Stomach (tissue), 9 donors: Measurements from ENCODE around the gene GRID2IP. TPM values are rescaled to one million over a fixed set of nuclear protein-coding genes. Genes with fewer than 3 reads are reported as not detected.

Experiments used
- DNase-seq, 2 donors: peaks; one replicate each; pipeline versions ENCODE4 v3.0.0 to v3.0.0-alpha.2; 2013 to 2019
- H3K27ac ChIP-seq, 5 donors: fragments of 200-600 bp in 4 of 5; sonication (generic) in 4 of 5; one replicate each; pipeline ENCODE4 v1.5.1; 2013 to 2019; ENCODE audit warnings: mild to moderate bottlenecking in 1 of 5, moderate library complexity in 1 of 5
- H3K27me3 ChIP-seq, 3 donors: fragments of 200-600 bp; sonication (generic); one replicate each; pipeline ENCODE4 v1.5.1; 2017 to 2019; ENCODE audit warnings: mixed run types in 1 of 3
- H3K36me3 ChIP-seq, 4 donors: fragments of 200-600 bp; sonication (generic); 1 replicate in 3 of 4; 2 replicates in 1 of 4; pipeline ENCODE4 v1.5.1; 2016 to 2019
- H3K4me1 ChIP-seq, 4 donors: fragments of 200-600 bp; sonication (generic); one replicate each; pipeline ENCODE4 v1.5.1; 2016 to 2019
- H3K4me3 ChIP-seq, 4 donors: fragments of 200-600 bp; sonication (generic) in 3 of 4; one replicate each; pipeline ENCODE4 v1.5.1; 2016 to 2019; ENCODE audit warnings: mild to moderate bottlenecking in 1 of 4
- H3K9me3 ChIP-seq, 4 donors: fragments of 200-600 bp; sonication (generic); one replicate each; pipeline ENCODE4 v1.5.1; 2016 to 2019
- CTCF ChIP-seq, 7 experiments: fragments of 450-650 bp in 4 of 7; fragments of 200-600 bp in 3 of 7; sonication (generic) in 3 of 7; IDR thresholded peaks; one replicate each; pipeline ENCODE4 v1.5.1; 2016 to 2019; ENCODE audit warnings: antibody characterized with exemption in 7 of 7, control low read depth in 2 of 7, mild to moderate bottlenecking in 1 of 7
- EP300 ChIP-seq: sonication (generic); formaldehyde crosslinking; IDR thresholded peaks from one replicate; pipeline ENCODE4 v1.6.1; 2017; ENCODE audit warnings: antibody characterized with exemption
- POLR2A ChIP-seq, 4 donors: fragments of 450-650 bp; IDR thresholded peaks; one replicate each; pipeline ENCODE4 v1.6.1; 2016; ENCODE audit warnings: antibody characterized with exemption in 4 of 4, control low read depth in 2 of 4, mild to moderate bottlenecking in 1 of 4, moderate library complexity in 1 of 4
- POLR2AphosphoS5 ChIP-seq, 3 donors: sonication (generic); formaldehyde crosslinking; IDR thresholded peaks; one replicate each; pipeline ENCODE4 v1.6.1; 2016; ENCODE audit warnings: antibody characterized with exemption in 3 of 3
- WGBS, 5 donors: extraction: QIAGEN DNeasy Blood & Tissue Kit in 3 of 5; methylation state at CpG; one replicate each; pipeline versions ENCODE4 v1.1.5 to v1.1.7; 2013 to 2018; 5-methylcytosine and 5-hydroxymethylcytosine counted together
- intact Hi-C: fragments of 100-400 bp; cut with DNase I; formaldehyde crosslinking; loops from one replicate; pipeline ENCODE4 v1.15.1; 2023; ENCODE audit warnings: low total_unique reads
- polyA plus RNA-seq, 3 donors: library from polyadenylated mRNA; stranded (reverse); fragments of 200-250 nt; gene quantifications; one replicate each; pipeline ENCODE4 v1.2.3, GENCODE V29; 2013
- total RNA-seq, 5 donors: library from RNA; depleted of rRNA; stranded (reverse); fragments of >200 nt; gene quantifications; one replicate each; pipeline versions ENCODE4 v1.1.0 to v1.2.3, GENCODE V29; 2014 to 2016
- donor health status: healthy with polysubstance abuse.
- donor health status: Bipolar disorder and iron deficiency.
- donor health status: healthy.

Gene GRID2IP
- total and polyA plus RNA-seq, 8 donors = 0.23 to 0.37 (median 0.25) TPM; not detected in 5

GRCh38 chr7:6508539-6508938 lies 42.7 kb downstream of the GRID2IP start:
- intact Hi-C loops = no loop called here
- Histone ChIP-seq H3K4me1 (peaks cover 5 to 13% (median 10%) of the 10 kb centered on the region in 4 donors), H3K27ac (no peak overlapping the region), H3K36me3 (no peaks in the 10 kb centered on the region), H3K9me3 (no peaks in the 10 kb centered on the region), H3K4me3 (no peak overlapping the region), H3K27me3 (no peaks in the 10 kb centered on the region)
- WGBS, 5 donors = 92 to 98% (median 95%) methylated on average over 6 of the region's 6 CpGs
- no peak for DNase-seq
- TF ChIP-seq EP300 = no peak
- no peak for TF ChIP-seq POLR2AphosphoS5 (IDR thresholded peaks at IDR 0.05)
- TF ChIP-seq POLR2A (IDR thresholded peaks at IDR 0.05) = no peak
- TF ChIP-seq CTCF (IDR thresholded peaks at IDR 0.05) = no peak

- H3K27me3 ChIP-seq = no peaks in the 10 kb centered on the region
- TF ChIP-seq CTCF (IDR thresholded peaks at IDR 0.05) (no peak), EP300 (no peak), POLR2AphosphoS5 (IDR thresholded peaks at IDR 0.05) (no peak), POLR2A (IDR thresholded peaks at IDR 0.05) (no peak)
- H3K27ac ChIP-seq = no peak overlapping the region
- 89 to 96% (median 91%) methylated on average over 13 to 16 of the region's 16 CpGs for WGBS, 5 donors
- H3K4me1 ChIP-seq = peaks cover 5 to 19% (median 16%) of the 10 kb centered on the region in 4 donors
- no peaks in the 10 kb centered on the region for H3K9me3 ChIP-seq
- no peaks in the 10 kb centered on the region for H3K36me3 ChIP-seq
- DNase-seq = no peak
- intact Hi-C loops = no loop called here
- no peak overlapping the region for H3K4me3 ChIP-seq
These were observed 43.4 kb downstream of the GRID2IP start for GRCh38 chr7:6507906-6508305.

GRCh38 chr7:6505685-6506559 lies 45.3 kb downstream of the GRID2IP start:
- H3K9me3 ChIP-seq = no peaks in the 10 kb centered on the region
- peaks cover 5 to 22% (median 20%) of the 10 kb centered on the region in 4 donors for H3K4me1 ChIP-seq
- no peak overlapping the region for H3K4me3 ChIP-seq
- intact Hi-C loops = no loop called here
- no peaks in the 10 kb centered on the region for H3K27me3 ChIP-seq
- H3K27ac ChIP-seq = no peak overlapping the region
- DNase-seq = no peak
- TF ChIP-seq POLR2AphosphoS5 (IDR thresholded peaks at IDR 0.05) = no peak
- TF ChIP-seq CTCF (IDR thresholded peaks at IDR 0.05) = no peak
- TF ChIP-seq EP300 = no peak
- no peak for TF ChIP-seq POLR2A (IDR thresholded peaks at IDR 0.05)
- 69 to 76% (median 72%) methylated on average over 16 to 20 of the region's 20 CpGs for WGBS, 5 donors
- H3K36me3 ChIP-seq = no peaks in the 10 kb centered on the region

- H3K27ac ChIP-seq = peak overlapping the region; percentile 88 to 97 (median 97)
- H3K9me3 ChIP-seq = no peaks in the 10 kb centered on the region
- H3K36me3 ChIP-seq = no peaks in the 10 kb centered on the region
- H3K27me3 ChIP-seq = no peaks in the 10 kb centered on the region
- 28 to 52% (median 40%) methylated on average over 9 of the region's 9 CpGs for WGBS, 5 donors
- H3K4me1 ChIP-seq = peaks cover 5 to 22% (median 20%) of the 10 kb centered on the region in 4 donors
- intact Hi-C loops = no loop called here
- DNase-seq = no peak
- peak overlapping the region; percentile 53 to 86 (median 72) for H3K4me3 ChIP-seq
- TF ChIP-seq POLR2A (IDR thresholded peaks at IDR 0.05) = no peak
- no peak for TF ChIP-seq CTCF (IDR thresholded peaks at IDR 0.05)
- no peak for TF ChIP-seq POLR2AphosphoS5 (IDR thresholded peaks at IDR 0.05)
- no peak for TF ChIP-seq EP300
These were observed 46.3 kb downstream of the GRID2IP start for GRCh38 chr7:6504996-6505395.
